ENCODE results near the gene SRP72.

DNA sequence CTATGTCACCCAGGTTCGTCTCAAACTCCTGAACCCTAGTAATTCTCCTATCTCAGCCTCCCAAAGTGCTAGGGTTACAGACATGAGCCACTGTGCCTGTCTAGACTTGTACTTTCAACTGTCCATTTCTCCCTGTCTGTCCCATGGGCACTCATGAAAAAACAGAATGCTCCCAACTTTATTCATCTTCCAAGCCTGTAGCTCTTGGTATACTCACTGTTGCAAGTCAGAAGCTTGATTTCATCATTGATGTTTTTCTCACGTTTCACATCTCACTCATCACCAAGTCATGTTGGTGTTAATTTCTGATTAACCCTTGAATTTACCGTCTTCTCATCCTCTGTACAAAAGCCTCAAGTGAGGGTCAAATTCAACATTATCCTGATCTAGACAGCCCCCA is 7.3 kb upstream of the SRP72 start:
- TF ChIP-seq POLR2A (IDR thresholded peaks at IDR 0.05; ENCODE audit: low read depth, low read length): no peak
- TF ChIP-seq TAF1 (IDR thresholded peaks at IDR 0.05; ENCODE audit: borderline replicate concordance, low read depth, low read length): no peak
